HG03565 (cell line): ENCODE results near the gene ZAP70.

ENCODE experiments used
- ATAC-seq: cut with Tn5 transposase; IDR thresholded peaks from one replicate; pipeline ENCODE4 v1.9.1; 2021; ENCODE audit warnings: mild to moderate bottlenecking, moderate library complexity; ENCODE audit not compliant: unreplicated experiment

Gene ZAP70

GRCh38 chr2:97775074-97775473, 61.7 kb downstream of the ZAP70 start:
- ATAC-seq = no peak

- no peak for ATAC-seq
These were observed 65.8 kb downstream of the ZAP70 start for GRCh38 chr2:97779141-97779540.

- ATAC-seq = no peak
These were observed 68.6 kb downstream of the ZAP70 start for GRCh38 chr2:97781981-97782380.

- no peak for ATAC-seq
These were observed 71.6 kb downstream of the ZAP70 start for GRCh38 chr2:97784953-97785352.

- ATAC-seq = no peak
These were observed 72.4 kb downstream of the ZAP70 start for GRCh38 chr2:97785818-97786217.

- ATAC-seq = no peak
These were observed 75.7 kb downstream of the ZAP70 start for GRCh38 chr2:97788986-97789644.
